ENCODE measurements around the gene ERBB2. TPM values are rescaled to one million over a fixed set of nuclear protein-coding genes. Genes with fewer than 3 reads are reported as not detected.

Gene ERBB2
- total and polyA plus RNA-seq, 2 of the 4 experiments (the other 2 are of a cell fraction), result 28.7 to 33.3 TPM

DNA sequence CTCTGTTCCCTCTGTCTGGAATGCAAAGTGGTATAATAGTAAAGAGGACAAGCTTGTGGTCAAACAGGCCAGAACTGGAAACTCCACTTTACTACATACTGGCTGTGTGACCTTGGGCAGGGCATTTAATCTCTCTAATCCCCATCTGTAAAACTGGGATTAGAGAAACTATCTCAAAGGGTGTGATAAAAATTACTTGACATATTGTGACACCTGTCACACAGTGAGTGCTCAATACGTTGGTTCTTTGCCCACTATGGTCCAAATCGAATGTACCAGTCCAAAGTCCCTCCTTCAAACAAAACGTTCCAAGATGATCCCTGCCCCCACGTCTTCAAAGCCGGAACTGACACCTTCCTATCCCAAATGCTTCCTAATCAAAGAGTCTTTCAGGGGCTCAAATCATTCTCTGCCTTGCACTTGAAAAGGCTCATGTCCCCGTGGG lies 12.7 kb upstream of the ERBB2 start:
- dilution Hi-C loops (cut with HindIII; ENCODE audit: low sequenced_read_pairs, unreplicated experiment), result no loop called here
- ChIA-PET POLR2A (ENCODE audit: unreplicated experiment) (no interaction called here), CTCF (interaction anchor here (1.0 to 1.5 kb wide), 5 partner anchors 12 to 66 kb away, joined by 3 to 5 read pairs (median 3); no protein-coding TSS in a partner anchor)
- Histone ChIP-seq H2BK5ac (ENCODE audit: low read depth, low read length, poor library complexity, severe bottlenecking) (no peak overlapping the region), H3K9ac (ENCODE audit: low read depth, low read length) (no peak overlapping the region), H3K18ac (ENCODE audit: low read depth, low read length) (no peak overlapping the region), H2AK5ac (ENCODE audit: low read depth, low read length) (no peak overlapping the region), H2AK9ac (replicated peaks; ENCODE audit: low read depth, low read length, poor library complexity) (no peak overlapping the region), H2BK120ac (ENCODE audit: low read depth, low read length) (no peak overlapping the region), H3K27ac (ENCODE audit: insufficient read depth, low read length) (no peak overlapping the region), H2AFZ (replicated peaks; ENCODE audit: low read length, poor library complexity) (peak overlapping the region; percentile 83), H4K91ac (ENCODE audit: insufficient read depth, low read depth, low read length) (0 out of 2 replicates have a peak overlapping the region, but pooled peaks have one; percentile 37), H3K9me3 (ENCODE audit: control insufficient read depth, insufficient read depth, low read length) (no peaks in the 10 kb centered on the region), H4K5ac (ENCODE audit: low read depth, low read length) (peak overlapping the region; percentile 94), H4K20me1 (ENCODE audit: insufficient read depth, low read length) (no peaks in the 10 kb centered on the region), H4K8ac (ENCODE audit: low read depth in 2 of 2, low read length in 2 of 2) (peak overlapping the region; percentile 98 to 99), H3K27me3 (ENCODE audit: control insufficient read depth, insufficient read depth, low read length) (no peaks in the 10 kb centered on the region), H3K4me2 (ENCODE audit: low read depth, low read length) (peak overlapping the region; percentile 71), H3K36me3 (ENCODE audit: control insufficient read depth, insufficient read depth, low read length) (peaks cover 7% of the 10 kb centered on the region), H3K4ac (ENCODE audit: low read depth, low read length) (peak overlapping the region; percentile 57), H2BK15ac (ENCODE audit: low read depth, low read length) (no peak overlapping the region), H3K4me1 (ENCODE audit: control insufficient read depth, insufficient read depth, low read length) (peaks cover 9% of the 10 kb centered on the region), H3K4me3 (ENCODE audit: insufficient read depth, low read depth, low read length) (peak overlapping the region; percentile 81; the same call in 1 of the 2 replicates), H3K9me1 (ENCODE audit: insufficient read depth, low read length) (peaks cover 8% of the 10 kb centered on the region), H3K79me1 (ENCODE audit: low read depth in 1 of 2, low read length in 2 of 2) (peaks cover 8 to 16% of the 10 kb centered on the region in 2 experiments), H3K14ac (replicated peaks; ENCODE audit: low read depth, low read length) (0 out of 2 replicates have a peak overlapping the region, but pooled peaks have one; percentile 23), H3K56ac (ENCODE audit: extremely low read depth, insufficient read depth, low read length) (no peak overlapping the region), H3K23ac (ENCODE audit: low read depth, low read length) (no peak overlapping the region), H2BK20ac (ENCODE audit: low read depth, low read length) (no peak overlapping the region)
- intact Hi-C loops (cut with micrococcal nuclease), result no loop called here
- no TSS peak for BruUV-seq (replicated peaks)
- WGBS, 2 experiments (ENCODE audit: extremely low coverage in 2 of 2, insufficient read length in 1 of 2), result no CpG with 5 or more reads among the region's 6 CpGs
- DNase-seq (no peak), ATAC-seq (ENCODE audit: low read depth) (no peak)
- in situ Hi-C loops (cut with MboI; ENCODE audit: low sequenced_read_pairs), result no loop called here
- TF ChIP-seq MAZ (IDR thresholded peaks at IDR 0.05; ENCODE audit: borderline replicate concordance, low read depth, low read length), result no peak
- TF ChIP-seq FOS (IDR thresholded peaks at IDR 0.05; ENCODE audit: low read depth, low read length), result no peak
- TF ChIP-seq CEBPB (IDR thresholded peaks at IDR 0.05; ENCODE audit: low read depth, low read length), result no peak
- TF ChIP-seq MXI1 (IDR thresholded peaks at IDR 0.05; ENCODE audit: borderline replicate concordance, low read depth, low read length), result no peak
- no peak for TF ChIP-seq RAD21 (IDR thresholded peaks at IDR 0.05; ENCODE audit: low read length)
- no peak for TF ChIP-seq NFE2L2 (IDR thresholded peaks at IDR 0.05; ENCODE audit: low read depth, low read length)
- TF ChIP-seq RFX5 (IDR thresholded peaks at IDR 0.05; ENCODE audit: low read depth, low read length), result no peak
- TF ChIP-seq, protein P1, sequence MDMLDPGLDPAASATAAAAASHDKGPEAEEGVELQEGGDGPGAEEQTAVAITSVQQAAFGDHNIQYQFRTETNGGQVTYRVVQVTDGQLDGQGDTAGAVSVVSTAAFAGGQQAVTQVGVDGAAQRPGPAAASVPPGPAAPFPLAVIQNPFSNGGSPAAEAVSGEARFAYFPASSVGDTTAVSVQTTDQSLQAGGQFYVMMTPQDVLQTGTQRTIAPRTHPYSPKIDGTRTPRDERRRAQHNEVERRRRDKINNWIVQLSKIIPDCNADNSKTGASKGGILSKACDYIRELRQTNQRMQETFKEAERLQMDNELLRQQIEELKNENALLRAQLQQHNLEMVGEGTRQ (IDR thresholded peaks at IDR 0.05; ENCODE audit: low read depth, low read length), result no peak
- no peak for TF ChIP-seq BHLHE40 (IDR thresholded peaks at IDR 0.05; ENCODE audit: low read depth, low read length)
- TF ChIP-seq MAFK (IDR thresholded peaks at IDR 0.05; ENCODE audit: low read depth, low read length), result no peak
- TF ChIP-seq, protein P2, sequence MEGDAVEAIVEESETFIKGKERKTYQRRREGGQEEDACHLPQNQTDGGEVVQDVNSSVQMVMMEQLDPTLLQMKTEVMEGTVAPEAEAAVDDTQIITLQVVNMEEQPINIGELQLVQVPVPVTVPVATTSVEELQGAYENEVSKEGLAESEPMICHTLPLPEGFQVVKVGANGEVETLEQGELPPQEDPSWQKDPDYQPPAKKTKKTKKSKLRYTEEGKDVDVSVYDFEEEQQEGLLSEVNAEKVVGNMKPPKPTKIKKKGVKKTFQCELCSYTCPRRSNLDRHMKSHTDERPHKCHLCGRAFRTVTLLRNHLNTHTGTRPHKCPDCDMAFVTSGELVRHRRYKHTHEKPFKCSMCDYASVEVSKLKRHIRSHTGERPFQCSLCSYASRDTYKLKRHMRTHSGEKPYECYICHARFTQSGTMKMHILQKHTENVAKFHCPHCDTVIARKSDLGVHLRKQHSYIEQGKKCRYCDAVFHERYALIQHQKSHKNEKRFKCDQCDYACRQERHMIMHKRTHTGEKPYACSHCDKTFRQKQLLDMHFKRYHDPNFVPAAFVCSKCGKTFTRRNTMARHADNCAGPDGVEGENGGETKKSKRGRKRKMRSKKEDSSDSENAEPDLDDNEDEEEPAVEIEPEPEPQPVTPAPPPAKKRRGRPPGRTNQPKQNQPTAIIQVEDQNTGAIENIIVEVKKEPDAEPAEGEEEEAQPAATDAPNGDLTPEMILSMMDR (conservative IDR thresholded peaks at IDR 0.05; ENCODE audit: low read depth, low read length), result no peak
- no peak for TF ChIP-seq POLR2A (IDR thresholded peaks at IDR 0.05; ENCODE audit: low read depth, low read length)
- TF ChIP-seq CHD1 (IDR thresholded peaks at IDR 0.05; ENCODE audit: low read depth, low read length), result no peak
- no peak for TF ChIP-seq RCOR1 (IDR thresholded peaks at IDR 0.05; ENCODE audit: insufficient replicate concordance, low read length)
- TF ChIP-seq, protein P3, sequence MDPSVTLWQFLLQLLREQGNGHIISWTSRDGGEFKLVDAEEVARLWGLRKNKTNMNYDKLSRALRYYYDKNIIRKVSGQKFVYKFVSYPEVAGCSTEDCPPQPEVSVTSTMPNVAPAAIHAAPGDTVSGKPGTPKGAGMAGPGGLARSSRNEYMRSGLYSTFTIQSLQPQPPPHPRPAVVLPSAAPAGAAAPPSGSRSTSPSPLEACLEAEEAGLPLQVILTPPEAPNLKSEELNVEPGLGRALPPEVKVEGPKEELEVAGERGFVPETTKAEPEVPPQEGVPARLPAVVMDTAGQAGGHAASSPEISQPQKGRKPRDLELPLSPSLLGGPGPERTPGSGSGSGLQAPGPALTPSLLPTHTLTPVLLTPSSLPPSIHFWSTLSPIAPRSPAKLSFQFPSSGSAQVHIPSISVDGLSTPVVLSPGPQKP (IDR thresholded peaks at IDR 0.05; ENCODE audit: borderline replicate concordance, low read depth, low read length), result no peak

Data from IMR-90 (cell line).